ENCODE measurements around the gene SYNE1.
A peak's percentile ranks its signal among the peaks of the same experiment; 100 is the strongest.
"Not testable (repeated sequence)": the region's sequence is repeated elsewhere in the genome, so short reads cannot be mapped to it uniquely, and the experiment has no call there.

SYNE1 gene

DNA sequence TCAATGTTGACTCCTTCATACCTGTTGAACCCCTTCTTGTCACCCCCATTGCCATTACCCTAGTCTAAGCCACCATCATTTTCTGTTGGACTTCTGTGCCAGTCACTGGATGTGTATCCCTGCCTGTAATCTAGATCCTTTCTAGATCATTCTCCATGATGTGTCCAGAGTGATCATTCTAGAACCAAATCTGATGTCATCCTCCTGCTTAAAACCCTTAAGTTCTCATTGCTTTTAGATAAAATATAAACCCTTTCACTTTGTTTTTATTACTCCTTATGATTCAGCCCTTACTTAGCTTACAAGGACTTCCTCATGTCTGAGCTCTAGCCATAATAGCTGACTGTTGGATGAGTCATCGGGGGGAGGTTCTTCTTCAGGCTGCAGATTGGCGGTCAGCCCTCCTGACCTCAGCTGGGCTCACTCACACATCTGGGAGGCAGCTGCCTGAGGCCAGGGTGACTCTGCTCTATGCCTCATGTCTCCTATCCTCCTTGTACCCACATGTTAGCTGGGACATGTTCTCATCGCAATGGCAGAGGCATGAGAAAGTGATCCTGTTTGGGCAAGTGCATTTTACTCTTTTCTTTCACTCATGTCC is 542.1 kb downstream of the SYNE1 start:
- peak; percentile 97 for DNase-seq (ENCODE audit: low read depth)

DNA sequence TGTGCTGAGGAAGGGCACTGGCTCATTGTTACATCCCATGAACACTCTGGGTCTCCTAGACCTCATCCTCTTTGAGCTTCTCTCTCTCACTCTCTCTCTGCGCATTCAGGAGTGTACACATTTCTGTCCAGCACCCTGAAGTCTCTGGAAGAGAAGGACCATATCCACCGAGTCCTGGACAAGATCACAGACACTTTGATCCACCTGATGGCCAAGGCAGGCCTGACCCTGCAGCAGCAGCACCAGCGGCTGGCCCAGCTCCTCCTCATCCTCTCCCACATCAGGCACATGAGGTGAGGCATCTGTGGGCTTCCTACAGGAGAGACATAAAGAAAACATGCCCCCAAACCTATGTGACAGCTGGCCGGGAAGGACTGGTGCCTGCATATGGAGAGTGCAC is 542.9 kb downstream of the SYNE1 start:
- no peak for DNase-seq (ENCODE audit: low read depth)

DNA sequence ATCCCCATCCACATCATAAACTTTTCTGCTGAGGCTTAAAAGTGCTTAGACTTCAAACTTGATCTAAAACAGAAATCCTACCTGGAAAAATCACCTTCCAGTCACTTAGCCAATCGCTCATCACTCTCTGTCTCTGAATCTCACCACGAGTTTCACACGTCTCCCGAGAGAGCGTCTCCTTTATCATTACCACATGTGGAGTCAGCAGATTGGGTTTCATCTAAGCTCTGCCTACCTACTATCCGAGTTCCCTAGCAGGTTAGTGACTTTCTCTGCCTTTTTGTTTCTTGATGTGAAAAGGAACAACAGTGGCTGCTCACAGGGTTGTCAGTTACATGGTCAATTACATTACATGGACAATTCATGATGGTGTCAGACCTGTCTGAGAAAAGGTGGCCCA is 543.5 kb downstream of the SYNE1 start:
- no peak for DNase-seq (ENCODE audit: low read depth)

GRCh38 chr6:152091851-152092341 is 545.3 kb downstream of the SYNE1 start:
- DNase-seq (ENCODE audit: low read depth): peak; percentile 27

DNA sequence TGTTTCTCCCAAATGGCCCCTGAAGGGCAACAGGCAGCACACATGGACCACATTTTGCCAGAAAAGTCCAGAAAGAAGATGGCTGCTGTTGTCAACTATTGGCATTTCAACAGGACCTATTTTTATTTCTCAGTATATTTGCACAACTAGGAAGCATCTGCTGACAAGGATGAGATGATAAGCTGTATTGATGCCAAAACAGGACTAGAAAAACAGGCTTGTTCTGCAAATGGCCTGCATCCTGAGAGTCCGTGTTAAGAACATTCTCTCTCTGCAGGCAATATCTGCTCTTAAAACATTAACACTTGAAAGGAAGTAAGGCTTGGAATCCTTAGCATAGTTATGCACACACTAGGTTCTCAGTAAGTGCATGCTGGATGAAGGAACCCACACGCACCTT is 546.0 kb downstream of the SYNE1 start:
- no peak for DNase-seq (ENCODE audit: low read depth)

GRCh38 chr6:152089992-152090391 is 547.2 kb downstream of the SYNE1 start:
- DNase-seq (ENCODE audit: low read depth): peak; percentile 27

- no peak for DNase-seq (ENCODE audit: low read depth)
Measured at GRCh38 chr6:152087701-152088100, 549.5 kb downstream of the SYNE1 start.

GRCh38 chr6:152087096-152087495 is 550.1 kb downstream of the SYNE1 start:
- no peak for DNase-seq (ENCODE audit: low read depth)

DNA sequence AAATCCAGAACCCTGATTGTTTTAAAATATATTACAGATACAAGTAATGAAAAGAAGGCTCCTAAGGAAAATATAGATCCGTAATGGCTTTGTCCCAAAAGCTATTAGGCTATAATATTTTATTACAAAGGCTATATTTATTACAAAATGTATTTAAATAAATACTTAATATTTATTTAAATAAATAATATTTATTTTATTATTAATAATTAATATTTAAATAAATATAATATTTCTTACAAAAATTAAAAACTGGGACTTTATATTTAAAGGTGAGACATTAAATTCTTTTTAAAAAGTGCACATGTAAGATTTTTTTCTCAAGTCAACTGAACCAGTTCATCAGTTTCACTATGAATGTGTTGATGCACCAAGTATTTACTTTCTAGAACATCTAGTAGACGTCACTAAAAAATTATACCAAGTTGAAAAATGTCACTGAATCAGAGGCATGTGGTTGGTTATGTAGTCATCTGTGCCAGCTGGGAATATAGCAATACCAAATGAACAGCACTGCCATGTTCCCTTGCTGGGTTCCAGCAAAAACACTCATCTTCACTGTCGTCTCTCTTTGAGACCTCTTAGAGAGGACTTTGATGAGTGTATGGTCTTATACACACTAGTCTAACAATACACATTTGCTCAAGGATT is 550.8 kb downstream of the SYNE1 start:
- no peak for DNase-seq (ENCODE audit: low read depth)

DNA sequence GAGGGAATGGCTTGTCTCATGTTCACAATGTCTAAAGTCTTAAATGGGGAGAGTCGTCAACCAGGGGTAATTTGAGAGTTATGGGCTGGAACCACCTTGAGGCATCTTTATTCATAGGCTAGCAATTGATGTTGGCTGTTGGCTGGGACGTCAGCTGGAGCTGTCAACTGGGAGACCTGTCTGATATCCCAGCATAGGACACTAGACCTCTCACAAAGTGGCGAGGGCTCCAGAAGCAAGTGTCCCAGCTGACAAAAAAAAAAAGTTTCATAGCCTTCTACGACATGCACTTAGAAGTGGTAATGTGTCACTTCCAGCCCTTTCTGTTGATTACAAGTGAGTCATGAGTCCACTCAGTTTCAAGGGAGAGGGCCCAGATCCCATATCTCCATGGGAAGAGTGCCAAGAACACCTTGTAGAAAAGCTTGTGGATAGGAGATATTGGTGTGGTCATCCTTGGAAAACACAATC is 551.7 kb downstream of the SYNE1 start:
- no peak for DNase-seq (ENCODE audit: low read depth)

- no peak for DNase-seq (ENCODE audit: low read depth)
Measured at GRCh38 chr6:152078804-152079203, 558.4 kb downstream of the SYNE1 start.

DNA sequence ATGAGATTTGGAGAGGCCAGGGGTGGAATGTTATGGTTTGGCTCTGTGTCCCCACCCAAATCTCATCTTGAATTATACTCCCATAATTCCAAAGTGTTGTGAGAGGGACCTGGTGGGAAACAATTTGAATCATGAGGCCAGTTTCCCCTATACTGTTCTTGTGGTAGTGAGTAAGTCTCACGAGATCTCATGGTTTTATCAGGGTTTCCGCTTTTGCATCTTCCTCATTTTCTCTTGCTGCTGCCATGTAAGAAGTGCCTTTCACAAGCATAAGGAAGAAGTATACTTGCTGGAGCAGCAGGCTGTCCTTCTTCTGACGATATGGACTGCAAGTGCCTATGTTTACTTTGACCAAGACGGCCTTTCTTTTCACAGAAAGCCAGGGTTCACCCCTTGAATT is 559.2 kb downstream of the SYNE1 start:
- no peak for DNase-seq (ENCODE audit: low read depth)

DNA sequence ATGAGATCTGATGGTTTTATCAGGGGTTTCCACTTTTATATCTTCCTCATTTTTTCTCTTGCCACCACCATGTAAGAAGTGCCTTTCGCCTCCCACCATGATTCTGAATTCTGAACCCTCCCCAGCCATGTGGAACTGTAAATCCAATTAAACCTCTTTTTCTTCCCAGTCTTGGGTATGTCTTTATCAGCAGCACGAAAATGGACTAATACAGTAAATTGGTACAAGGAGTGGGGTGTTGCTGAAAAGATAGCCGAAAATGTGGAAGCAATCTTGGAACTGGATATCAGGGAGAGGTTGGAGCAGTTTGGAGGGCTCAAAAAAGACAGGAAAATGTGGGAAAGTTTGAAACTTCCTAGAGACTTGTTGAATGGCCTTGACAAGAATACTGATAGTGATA is 560.9 kb downstream of the SYNE1 start:
- not testable (repeated sequence) for DNase-seq (ENCODE audit: low read depth)

- DNase-seq (ENCODE audit: low read depth): no peak
Measured at GRCh38 chr6:152071843-152072242, 565.3 kb downstream of the SYNE1 start.
